DND-41 (cell line): ENCODE results near the gene STAB2.

Experiments
- EZH2 ChIP-seq: IDR thresholded peaks from 3 replicates; pipeline ENCODE4 v1.6.1; 2012; ENCODE audit warnings: borderline replicate concordance, low read depth, mild to moderate bottlenecking, moderate library complexity, low read length, inconsistent platforms; ENCODE audit not compliant: severe bottlenecking
- TF ChIP-seq, protein P1 (sequence below): IDR thresholded peaks from 2 replicates; pipeline ENCODE4 v1.5.1; 2012; ENCODE audit warnings: borderline replicate concordance, low read length, moderate library complexity, mild to moderate bottlenecking; ENCODE audit not compliant: poor library complexity, severe bottlenecking; ENCODE audit errors: extremely low read depth

DNA sequence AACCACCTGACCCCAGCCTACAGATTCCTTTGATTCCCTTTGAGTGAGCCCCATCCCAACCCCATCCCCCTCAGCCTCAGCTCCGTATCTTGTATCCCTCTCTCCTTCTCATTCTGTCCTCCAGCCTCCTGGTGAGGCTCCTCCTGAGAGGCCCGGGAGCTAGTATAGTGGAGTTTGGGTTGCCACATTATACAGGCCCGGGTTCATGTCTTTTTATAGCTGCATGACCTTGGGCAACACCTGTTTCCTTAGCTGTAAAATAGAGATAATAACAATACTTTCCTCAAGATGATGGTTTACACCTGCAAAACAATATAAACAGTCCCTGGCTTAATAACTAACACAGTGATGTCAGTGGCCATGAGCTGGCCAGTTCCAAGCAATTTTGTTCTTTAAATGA lies 89.8 kb downstream of the STAB2 start:
- TF ChIP-seq, protein P1, sequence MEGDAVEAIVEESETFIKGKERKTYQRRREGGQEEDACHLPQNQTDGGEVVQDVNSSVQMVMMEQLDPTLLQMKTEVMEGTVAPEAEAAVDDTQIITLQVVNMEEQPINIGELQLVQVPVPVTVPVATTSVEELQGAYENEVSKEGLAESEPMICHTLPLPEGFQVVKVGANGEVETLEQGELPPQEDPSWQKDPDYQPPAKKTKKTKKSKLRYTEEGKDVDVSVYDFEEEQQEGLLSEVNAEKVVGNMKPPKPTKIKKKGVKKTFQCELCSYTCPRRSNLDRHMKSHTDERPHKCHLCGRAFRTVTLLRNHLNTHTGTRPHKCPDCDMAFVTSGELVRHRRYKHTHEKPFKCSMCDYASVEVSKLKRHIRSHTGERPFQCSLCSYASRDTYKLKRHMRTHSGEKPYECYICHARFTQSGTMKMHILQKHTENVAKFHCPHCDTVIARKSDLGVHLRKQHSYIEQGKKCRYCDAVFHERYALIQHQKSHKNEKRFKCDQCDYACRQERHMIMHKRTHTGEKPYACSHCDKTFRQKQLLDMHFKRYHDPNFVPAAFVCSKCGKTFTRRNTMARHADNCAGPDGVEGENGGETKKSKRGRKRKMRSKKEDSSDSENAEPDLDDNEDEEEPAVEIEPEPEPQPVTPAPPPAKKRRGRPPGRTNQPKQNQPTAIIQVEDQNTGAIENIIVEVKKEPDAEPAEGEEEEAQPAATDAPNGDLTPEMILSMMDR: no peak
- no peak for TF ChIP-seq EZH2
